Measurements from ENCODE around the gene TTC9. TPM values are rescaled to one million over a fixed set of nuclear protein-coding genes. Genes with fewer than 3 reads are reported as not detected.

The TTC9 gene
- total RNA-seq, result 1.6 to 2.5 TPM (median 2.4 TPM) in 3 replicates
- long read RNA-seq, full-length matches to known transcripts, result 13 of 15 reads
- long read RNA-seq, partial matches to known transcripts, result 0 of 15 reads
- long read RNA-seq, other reads (novel, unspliced or antisense), result 2 of 15 reads

DNA sequence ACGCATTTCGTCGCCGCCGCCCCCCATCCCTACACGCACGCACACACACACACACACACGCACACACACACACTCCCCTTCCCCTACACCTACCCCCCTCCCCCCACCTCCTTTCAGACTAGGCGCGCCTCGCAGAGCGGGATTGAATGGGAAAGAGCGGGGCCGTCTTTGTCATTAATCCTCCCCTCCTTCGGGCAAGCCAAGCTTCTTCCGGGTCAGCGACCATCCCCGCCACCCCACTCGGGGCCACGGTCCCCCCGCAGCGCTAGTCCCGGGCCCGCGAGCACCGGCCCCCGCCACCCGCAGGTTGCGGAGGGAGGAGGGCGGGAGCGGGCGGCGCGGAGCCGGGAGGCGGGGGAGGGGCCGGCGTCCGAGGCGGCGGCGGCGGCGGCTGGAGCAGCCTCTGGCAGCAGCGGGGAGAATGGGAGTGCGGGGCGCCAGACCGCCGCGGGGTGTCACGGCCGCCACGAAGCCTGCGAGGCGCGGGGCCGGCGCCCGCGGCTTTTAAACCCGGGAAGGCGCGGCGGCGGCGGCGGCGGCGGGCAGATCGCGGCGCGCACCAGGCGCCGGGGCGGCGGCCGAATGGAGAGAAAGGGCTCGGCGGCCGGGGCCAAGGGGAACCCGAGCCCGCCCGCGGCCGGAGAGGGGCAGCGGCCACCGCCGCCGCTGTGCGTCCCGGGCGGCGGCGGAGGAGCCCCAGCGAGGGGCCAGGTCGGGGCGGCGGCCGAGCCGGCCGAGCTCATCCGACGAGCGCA, at the start of gene TTC9:
TSS of gene TTC9 (plus strand) at position 369 of the 755 bp plus-strand sequence. CDS start at position 583, 214 bp downstream.
- Mint-ChIP-seq H3K27me3 (ENCODE audit: low read depth) (peaks cover 30% of the 10 kb centered on the region), H3K4me3 (ENCODE audit: unreplicated experiment) (peak within 1 kb of the TSS; percentile 80), H3K9me3 (ENCODE audit: low read depth) (no peaks in the 10 kb centered on the region), H3K4me1 (ENCODE audit: low read depth) (peaks cover 20% of the 10 kb centered on the region), H3K36me3 (ENCODE audit: low read depth) (no peaks in the 10 kb centered on the region), H3K27ac (ENCODE audit: unreplicated experiment) (peak within 1 kb of the TSS; percentile 28)
- TF ChIP-seq, protein P1, sequence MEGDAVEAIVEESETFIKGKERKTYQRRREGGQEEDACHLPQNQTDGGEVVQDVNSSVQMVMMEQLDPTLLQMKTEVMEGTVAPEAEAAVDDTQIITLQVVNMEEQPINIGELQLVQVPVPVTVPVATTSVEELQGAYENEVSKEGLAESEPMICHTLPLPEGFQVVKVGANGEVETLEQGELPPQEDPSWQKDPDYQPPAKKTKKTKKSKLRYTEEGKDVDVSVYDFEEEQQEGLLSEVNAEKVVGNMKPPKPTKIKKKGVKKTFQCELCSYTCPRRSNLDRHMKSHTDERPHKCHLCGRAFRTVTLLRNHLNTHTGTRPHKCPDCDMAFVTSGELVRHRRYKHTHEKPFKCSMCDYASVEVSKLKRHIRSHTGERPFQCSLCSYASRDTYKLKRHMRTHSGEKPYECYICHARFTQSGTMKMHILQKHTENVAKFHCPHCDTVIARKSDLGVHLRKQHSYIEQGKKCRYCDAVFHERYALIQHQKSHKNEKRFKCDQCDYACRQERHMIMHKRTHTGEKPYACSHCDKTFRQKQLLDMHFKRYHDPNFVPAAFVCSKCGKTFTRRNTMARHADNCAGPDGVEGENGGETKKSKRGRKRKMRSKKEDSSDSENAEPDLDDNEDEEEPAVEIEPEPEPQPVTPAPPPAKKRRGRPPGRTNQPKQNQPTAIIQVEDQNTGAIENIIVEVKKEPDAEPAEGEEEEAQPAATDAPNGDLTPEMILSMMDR (IDR thresholded peaks at IDR 0.05), result no peak
- DNase-seq (ENCODE audit: low spot score), result no peak

DNA sequence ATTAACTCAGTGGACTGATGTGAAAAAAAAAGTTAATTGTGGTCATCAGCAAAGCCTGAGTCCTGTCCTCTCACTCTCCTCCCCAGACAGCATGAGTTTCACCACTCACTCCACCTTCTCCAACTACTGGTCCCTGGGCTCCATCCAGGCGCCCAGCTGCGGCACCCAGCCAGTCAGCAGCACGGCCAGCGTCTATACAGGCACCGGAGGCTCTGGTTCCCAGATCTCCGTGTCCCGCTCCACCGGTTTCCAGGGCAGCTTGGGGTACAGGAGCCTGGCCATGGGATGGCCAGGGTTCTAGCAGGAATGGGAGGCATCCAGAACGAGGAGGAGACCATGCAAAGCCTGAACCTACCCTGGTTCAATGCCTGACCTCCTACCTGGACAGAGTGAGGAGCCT, 47.3 kb upstream of the TTC9 start:
- TF ChIP-seq, protein P1 (IDR thresholded peaks at IDR 0.05), result no peak
- H3K4me3 Mint-ChIP-seq (ENCODE audit: unreplicated experiment), result no peak overlapping the region
- H3K36me3 Mint-ChIP-seq (ENCODE audit: low read depth), result peaks cover 10% of the 10 kb centered on the region
- no peaks in the 10 kb centered on the region for H3K9me3 Mint-ChIP-seq (ENCODE audit: low read depth)
- no peaks in the 10 kb centered on the region for H3K27me3 Mint-ChIP-seq (ENCODE audit: low read depth)
- no peak overlapping the region for H3K27ac Mint-ChIP-seq (ENCODE audit: unreplicated experiment)
- DNase-seq (ENCODE audit: low spot score), result no peak
- peaks cover 6% of the 10 kb centered on the region for H3K4me1 Mint-ChIP-seq (ENCODE audit: low read depth)

DNA sequence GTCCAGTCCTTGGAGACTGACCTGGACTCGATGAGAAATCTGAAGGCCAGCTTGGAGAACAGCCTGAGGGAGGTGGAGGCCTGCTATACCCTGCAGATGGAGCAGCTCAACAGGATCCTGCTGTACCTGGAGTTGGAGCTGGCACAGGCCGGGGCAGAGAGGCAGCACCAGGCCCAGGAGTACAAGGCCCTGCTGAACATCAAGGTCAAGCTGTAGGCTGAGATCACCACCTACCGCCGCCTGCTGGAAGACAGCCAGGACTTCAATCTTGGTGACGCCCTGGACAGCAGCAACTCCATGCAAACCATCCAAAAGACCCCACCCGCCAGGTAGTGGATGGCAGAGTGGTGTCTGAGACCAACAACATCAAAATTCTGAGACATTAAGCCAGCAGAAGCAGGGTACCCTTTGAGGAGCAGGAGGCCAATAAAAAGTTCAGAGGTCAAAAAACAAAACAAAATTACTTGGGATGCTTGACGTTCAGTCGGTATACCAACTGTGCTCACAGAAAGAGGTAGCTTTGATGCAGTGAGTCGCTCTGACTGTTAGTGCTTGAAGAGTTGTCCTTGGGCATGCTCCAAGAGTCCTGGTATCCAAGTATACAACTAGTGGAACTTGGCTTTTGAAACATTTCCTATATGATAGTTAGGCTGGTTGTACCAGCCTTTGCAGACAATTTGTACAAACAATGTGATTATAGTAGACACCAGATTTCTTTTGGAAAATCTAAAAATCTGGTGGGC, 46.1 kb upstream of the TTC9 start:
- DNase-seq (ENCODE audit: low spot score), result no peak
- H3K27ac Mint-ChIP-seq (ENCODE audit: unreplicated experiment), result no peak overlapping the region
- peaks cover 8% of the 10 kb centered on the region for H3K36me3 Mint-ChIP-seq (ENCODE audit: low read depth)
- TF ChIP-seq, protein P1 (IDR thresholded peaks at IDR 0.05), result no peak
- H3K4me3 Mint-ChIP-seq (ENCODE audit: unreplicated experiment), result no peak overlapping the region
- H3K27me3 Mint-ChIP-seq (ENCODE audit: low read depth), result no peaks in the 10 kb centered on the region
- H3K9me3 Mint-ChIP-seq (ENCODE audit: low read depth), result no peaks in the 10 kb centered on the region
- H3K4me1 Mint-ChIP-seq (ENCODE audit: low read depth), result peaks cover 16% of the 10 kb centered on the region

DNA sequence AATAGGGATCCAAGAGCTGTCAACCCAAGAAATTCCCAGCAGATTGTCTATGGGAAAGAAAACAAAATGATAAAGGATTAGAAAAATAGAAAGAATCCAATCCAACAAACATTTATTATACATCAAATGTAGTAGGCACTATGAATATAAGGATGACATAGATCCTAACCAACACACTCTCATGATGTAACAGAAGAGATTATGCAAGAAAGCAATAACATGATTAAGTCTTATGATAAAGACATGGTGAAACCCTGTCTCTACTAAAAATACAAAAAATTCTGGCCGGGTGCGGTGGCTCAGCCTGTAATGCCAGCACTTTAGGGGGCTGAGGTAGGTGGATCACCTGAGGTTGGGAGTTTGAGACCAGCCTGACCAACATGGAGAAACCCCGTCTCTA, 44.0 kb upstream of the TTC9 start:
- Mint-ChIP-seq H3K36me3 (ENCODE audit: low read depth) (peaks cover 1% of the 10 kb centered on the region), H3K4me1 (ENCODE audit: low read depth) (peaks cover 27% of the 10 kb centered on the region), H3K4me3 (ENCODE audit: unreplicated experiment) (no peak overlapping the region), H3K9me3 (ENCODE audit: low read depth) (no peaks in the 10 kb centered on the region), H3K27ac (ENCODE audit: unreplicated experiment) (no peak overlapping the region), H3K27me3 (ENCODE audit: low read depth) (peaks cover 2% of the 10 kb centered on the region)
- TF ChIP-seq, protein P1 (IDR thresholded peaks at IDR 0.05), result no peak
- no peak for DNase-seq (ENCODE audit: low spot score)

DNA sequence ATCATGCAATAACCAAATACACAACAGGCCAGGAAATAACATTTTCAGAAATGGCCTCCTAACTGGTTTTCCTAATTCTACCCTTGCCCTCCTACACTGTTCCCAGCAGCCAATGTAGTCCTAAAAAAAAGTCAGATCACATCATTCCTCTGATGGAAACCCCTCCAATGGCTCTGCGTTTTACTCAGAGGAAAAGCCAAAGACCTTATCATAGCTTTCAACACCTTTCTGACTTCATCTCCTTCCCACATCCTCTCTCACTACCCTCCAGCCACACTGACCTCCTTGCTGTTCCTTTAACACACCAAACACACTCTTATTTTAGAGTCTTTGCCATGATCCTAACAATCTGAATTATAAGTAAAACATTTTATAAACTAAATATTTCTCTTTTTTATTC, 42.4 kb upstream of the TTC9 start:
- Mint-ChIP-seq H3K36me3 (ENCODE audit: low read depth) (peaks cover 1% of the 10 kb centered on the region), H3K9me3 (ENCODE audit: low read depth) (no peaks in the 10 kb centered on the region), H3K4me3 (ENCODE audit: unreplicated experiment) (peak overlapping the region; percentile 99), H3K27ac (ENCODE audit: unreplicated experiment) (peak overlapping the region; percentile 35), H3K27me3 (ENCODE audit: low read depth) (peaks cover 3% of the 10 kb centered on the region), H3K4me1 (ENCODE audit: low read depth) (peaks cover 27% of the 10 kb centered on the region)
- no peak for DNase-seq (ENCODE audit: low spot score)
- TF ChIP-seq, protein P1 (IDR thresholded peaks at IDR 0.05), result no peak
